ENCODE data around the gene HDAC4.

- TF ChIP-seq REST (IDR thresholded peaks at IDR 0.05; ENCODE audit: insufficient replicate concordance, low read depth) (no peak), CTCF (IDR thresholded peaks at IDR 0.05; ENCODE audit: insufficient read depth, low read length) (no peak), POLR2AphosphoS5 (IDR thresholded peaks at IDR 0.05; ENCODE audit: low read depth) (no peak)
These were observed 307.3 kb downstream of the HDAC4 start for GRCh38 chr2:239093542-239093941.

Data from HL-60 (cell line).